PFSK-1 (cell line): Measurements from ENCODE around the gene SIPA1.

Experiments used
- POLR2AphosphoS5 ChIP-seq: IDR thresholded peaks from 2 replicates; pipeline ENCODE4 v1.6.1; 2012; ENCODE audit warnings: low read depth, mild to moderate bottlenecking, control low read depth, low read length, moderate library complexity
- SIN3A ChIP-seq: IDR thresholded peaks from 2 replicates; pipeline ENCODE4 v1.6.1; 2012; ENCODE audit warnings: mild to moderate bottlenecking, low read length, moderate library complexity, borderline replicate concordance; ENCODE audit not compliant: insufficient read depth
- TAF1 ChIP-seq: IDR thresholded peaks from 2 replicates; pipeline ENCODE4 v1.6.1; 2012; ENCODE audit warnings: low read length, control low read depth, borderline replicate concordance; ENCODE audit not compliant: insufficient read depth
- TF ChIP-seq, protein P1 (sequence below), 2 experiments: IDR thresholded peaks; 2 replicates each; pipeline versions ENCODE4 v1.6.1 to v1.8.0; 2011 to 2012; ENCODE audit warnings: low read depth in 2 of 2, low read length in 2 of 2, control low read depth in 1 of 2, inconsistent platforms in 1 of 2, mild to moderate bottlenecking in 1 of 2, moderate library complexity in 1 of 2; ENCODE audit not compliant: insufficient read depth in 1 of 2

DNA sequence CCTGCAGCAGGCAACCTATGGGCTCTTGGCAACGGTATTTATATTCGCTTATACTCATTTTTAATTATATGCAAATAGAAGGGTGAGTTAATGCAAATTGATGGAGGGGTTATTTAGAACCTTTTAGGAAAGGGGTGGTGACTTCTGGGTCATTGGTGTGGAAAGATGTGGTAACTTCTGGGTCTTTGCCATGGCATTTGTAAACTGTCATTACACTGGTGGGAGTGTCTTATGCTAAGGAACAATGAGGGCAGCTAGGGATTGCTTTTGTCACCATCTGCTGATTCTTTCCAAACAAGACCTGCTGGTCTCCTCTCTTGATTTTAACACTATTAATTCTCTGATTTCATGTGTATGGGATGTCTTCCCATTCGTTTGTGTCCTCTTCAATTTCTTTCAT is 62.5 kb downstream of the SIPA1 start:
- no peak for TF ChIP-seq SIN3A
- TF ChIP-seq POLR2AphosphoS5 = no peak
- no peak for TF ChIP-seq TAF1
- TF ChIP-seq, protein P1, sequence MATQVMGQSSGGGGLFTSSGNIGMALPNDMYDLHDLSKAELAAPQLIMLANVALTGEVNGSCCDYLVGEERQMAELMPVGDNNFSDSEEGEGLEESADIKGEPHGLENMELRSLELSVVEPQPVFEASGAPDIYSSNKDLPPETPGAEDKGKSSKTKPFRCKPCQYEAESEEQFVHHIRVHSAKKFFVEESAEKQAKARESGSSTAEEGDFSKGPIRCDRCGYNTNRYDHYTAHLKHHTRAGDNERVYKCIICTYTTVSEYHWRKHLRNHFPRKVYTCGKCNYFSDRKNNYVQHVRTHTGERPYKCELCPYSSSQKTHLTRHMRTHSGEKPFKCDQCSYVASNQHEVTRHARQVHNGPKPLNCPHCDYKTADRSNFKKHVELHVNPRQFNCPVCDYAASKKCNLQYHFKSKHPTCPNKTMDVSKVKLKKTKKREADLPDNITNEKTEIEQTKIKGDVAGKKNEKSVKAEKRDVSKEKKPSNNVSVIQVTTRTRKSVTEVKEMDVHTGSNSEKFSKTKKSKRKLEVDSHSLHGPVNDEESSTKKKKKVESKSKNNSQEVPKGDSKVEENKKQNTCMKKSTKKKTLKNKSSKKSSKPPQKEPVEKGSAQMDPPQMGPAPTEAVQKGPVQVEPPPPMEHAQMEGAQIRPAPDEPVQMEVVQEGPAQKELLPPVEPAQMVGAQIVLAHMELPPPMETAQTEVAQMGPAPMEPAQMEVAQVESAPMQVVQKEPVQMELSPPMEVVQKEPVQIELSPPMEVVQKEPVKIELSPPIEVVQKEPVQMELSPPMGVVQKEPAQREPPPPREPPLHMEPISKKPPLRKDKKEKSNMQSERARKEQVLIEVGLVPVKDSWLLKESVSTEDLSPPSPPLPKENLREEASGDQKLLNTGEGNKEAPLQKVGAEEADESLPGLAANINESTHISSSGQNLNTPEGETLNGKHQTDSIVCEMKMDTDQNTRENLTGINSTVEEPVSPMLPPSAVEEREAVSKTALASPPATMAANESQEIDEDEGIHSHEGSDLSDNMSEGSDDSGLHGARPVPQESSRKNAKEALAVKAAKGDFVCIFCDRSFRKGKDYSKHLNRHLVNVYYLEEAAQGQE (IDR thresholded peaks at IDR 0.05; ENCODE audit: insufficient read depth in 1 of 2, low read depth in 2 of 2, low read length in 2 of 2) = no peak
